WERI-Rb-1 (cell line): ENCODE results near the gene PRPSAP2.
A peak's percentile ranks its signal among the peaks of the same experiment; 100 is the strongest.

Experiments
- DNase-seq: peaks from one replicate; pipeline ENCODE4 v3.0.0-alpha.2; 2020
- H3K27ac ChIP-seq: fragments of 250-450 bp; sonication (Bioruptor Pico); 2 replicates; pipeline ENCODE4 v1.5.1; 2020; ENCODE audit warnings: mild to moderate bottlenecking, moderate library complexity
- H3K27me3 ChIP-seq: fragments of 250-450 bp; sonication (Bioruptor Pico); 2 replicates; pipeline ENCODE4 v1.5.1; 2021; ENCODE audit warnings: mild to moderate bottlenecking, low read depth, moderate library complexity; ENCODE audit not compliant: insufficient read depth, severe bottlenecking
- H3K36me3 ChIP-seq: fragments of 250-450 bp; sonication (Bioruptor Pico); 2 replicates; pipeline ENCODE4 v1.5.1; 2020; ENCODE audit warnings: mild to moderate bottlenecking, moderate library complexity
- H3K4me3 ChIP-seq: 2 replicates; pipeline ENCODE4 v1.5.1; 2011; ENCODE audit warnings: low read depth, mild to moderate bottlenecking, control low read depth, low read length
- H3K9me3 ChIP-seq: fragments of 250-450 bp; sonication (Bioruptor Pico); 2 replicates; pipeline ENCODE4 v1.5.1; 2021; ENCODE audit warnings: mild to moderate bottlenecking, moderate library complexity; ENCODE audit not compliant: severe bottlenecking
- CTCF ChIP-seq: IDR thresholded peaks from 2 replicates; pipeline ENCODE4 v1.5.1; 2011; ENCODE audit warnings: low read depth, mild to moderate bottlenecking, control low read depth, inconsistent platforms, low read length

PRPSAP2 gene

GRCh38 chr17:18968945-18969887 lies 111.3 kb downstream of the PRPSAP2 start:
- no peak for DNase-seq
- no peaks in the 10 kb centered on the region for H3K9me3 ChIP-seq
- no peaks in the 10 kb centered on the region for H3K36me3 ChIP-seq
- H3K27ac ChIP-seq: no peak overlapping the region
- TF ChIP-seq CTCF: no peak
- H3K4me3 ChIP-seq: no peak overlapping the region
- H3K27me3 ChIP-seq: no peaks in the 10 kb centered on the region

GRCh38 chr17:18970582-18971480 lies 112.9 kb downstream of the PRPSAP2 start:
- no peaks in the 10 kb centered on the region for H3K27me3 ChIP-seq
- DNase-seq: no peak
- H3K27ac ChIP-seq: no peak overlapping the region
- H3K9me3 ChIP-seq: no peaks in the 10 kb centered on the region
- H3K36me3 ChIP-seq: no peaks in the 10 kb centered on the region
- TF ChIP-seq CTCF: 0 out of 2 replicates have a peak, but pooled peaks have one; percentile 10
- no peak overlapping the region for H3K4me3 ChIP-seq

- Histone ChIP-seq H3K4me3 (no peak overlapping the region), H3K9me3 (no peaks in the 10 kb centered on the region), H3K27ac (no peak overlapping the region), H3K36me3 (no peaks in the 10 kb centered on the region), H3K27me3 (no peaks in the 10 kb centered on the region)
- DNase-seq: no peak
- TF ChIP-seq CTCF: no peak
Measured at GRCh38 chr17:18971801-18972200, 113.9 kb downstream of the PRPSAP2 start.

- no peak for TF ChIP-seq CTCF
- no peaks in the 10 kb centered on the region for H3K36me3 ChIP-seq
- H3K27me3 ChIP-seq: no peaks in the 10 kb centered on the region
- no peak overlapping the region for H3K4me3 ChIP-seq
- no peak for DNase-seq
- no peak overlapping the region for H3K27ac ChIP-seq
- H3K9me3 ChIP-seq: no peaks in the 10 kb centered on the region
Measured at GRCh38 chr17:18974407-18975149, 116.6 kb downstream of the PRPSAP2 start.

- Histone ChIP-seq H3K27ac (no peak overlapping the region), H3K9me3 (no peaks in the 10 kb centered on the region), H3K4me3 (no peak overlapping the region), H3K36me3 (no peaks in the 10 kb centered on the region), H3K27me3 (no peaks in the 10 kb centered on the region)
- no peak for TF ChIP-seq CTCF
- no peak for DNase-seq
Measured at GRCh38 chr17:18975597-18975996, 117.7 kb downstream of the PRPSAP2 start.
